Erythroblast (primary cell): ENCODE measurements around the gene TNFRSF4.

Experiments
- DNase-seq, 2 experiments: peaks; one replicate each; lab custom pipeline; 2025; lab: John Stamatoyannopoulos, UW
- GATA1 ChIP-seq: IDR thresholded peaks from 2 replicates; pipeline ENCODE4 v1.6.1; 2011; ENCODE audit warnings: low read depth, mild to moderate bottlenecking, control low read depth, low read length, moderate library complexity
- POLR2A ChIP-seq: IDR thresholded peaks from 2 replicates; pipeline ENCODE4 v1.6.1; 2011; ENCODE audit warnings: mild to moderate bottlenecking, low read length

Gene TNFRSF4

GRCh38 chr1:1211541-1212441 lies 2.2 kb downstream of the TNFRSF4 start:
- no peak for DNase-seq
- no peak for TF ChIP-seq POLR2A
- no peak for TF ChIP-seq GATA1

- DNase-seq = no peak
These were observed 3.0 kb downstream of the TNFRSF4 start for GRCh38 chr1:1210726-1211540.

GRCh38 chr1:1208713-1209433 lies 5.1 kb downstream of the TNFRSF4 start:
- no peak for DNase-seq
- no peak for TF ChIP-seq GATA1
- TF ChIP-seq POLR2A = no peak

More at GRCh38 chr1:1210726-1211540, 3.0 kb downstream of the TNFRSF4 start:
- TF ChIP-seq POLR2A = no peak
- TF ChIP-seq GATA1 = no peak

GRCh38 chr1:1207571-1207892 lies 6.4 kb downstream of the TNFRSF4 start:
- no peak for DNase-seq
- TF ChIP-seq GATA1 (no peak), POLR2A (no peak)

- DNase-seq = no peak
- TF ChIP-seq GATA1 (no peak), POLR2A (no peak)
These were observed 6.9 kb downstream of the TNFRSF4 start for GRCh38 chr1:1206966-1207531.

GRCh38 chr1:1206376-1206965 lies 7.5 kb downstream of the TNFRSF4 start, which contains the start of gene TNFRSF18:
TNFRSF18 (minus strand) TSS chr1:1206592; CDS start chr1:1206571, 21 bp downstream.
- no peak for DNase-seq

GRCh38 chr1:1205769-1206375 lies 8.1 kb downstream of the TNFRSF4 start:
- TF ChIP-seq POLR2A (no peak), GATA1 (no peak)
- no peak for DNase-seq

More at GRCh38 chr1:1206376-1206965, 7.5 kb downstream of the TNFRSF4 start, which contains the start of gene TNFRSF18:
- TF ChIP-seq POLR2A (no peak), GATA1 (no peak)

- no peak for DNase-seq
- TF ChIP-seq GATA1 = no peak
- no peak for TF ChIP-seq POLR2A
These were observed 8.8 kb downstream of the TNFRSF4 start for GRCh38 chr1:1204998-1205768.

- no peak for TF ChIP-seq POLR2A
- no peak for TF ChIP-seq GATA1
- no peak for DNase-seq
These were observed 9.5 kb downstream of the TNFRSF4 start for GRCh38 chr1:1204425-1204920.

- no peak for TF ChIP-seq GATA1
- no peak for TF ChIP-seq POLR2A
These were observed 10.2 kb downstream of the TNFRSF4 start for GRCh38 chr1:1203561-1204424.

GRCh38 chr1:1202831-1203560 lies 11.0 kb downstream of the TNFRSF4 start:
- TF ChIP-seq POLR2A (no peak), GATA1 (no peak)
- no peak for DNase-seq

More at GRCh38 chr1:1203561-1204424, 10.2 kb downstream of the TNFRSF4 start:
- no peak for DNase-seq
